ENCODE measurements around the gene XG. TPM values are rescaled to one million over a fixed set of nuclear protein-coding genes. Genes with fewer than 3 reads are reported as not detected.
"Not testable (repeated sequence)": the region's sequence is repeated elsewhere in the genome, so short reads cannot be mapped to it uniquely, and the experiment has no call there.

XG gene
- 1 to 10 TPM in 1 of 4 donors, not detected in 3; 1.1 TPM for total RNA-seq
- polyA plus RNA-seq: under 1 TPM in 1 of 3 donors, not detected in 2; 0.03 TPM

GRCh38 chrX:2751874-2752300 is at the start of gene XG:
Gene XG (plus strand): TSS chrX:2752040. CDS start chrX:2752275, 235 bp downstream.
- WGBS, 2 donors: 84% methylated on average over 11 of the region's 11 CpGs
- H3K9me3 ChIP-seq; H3K4me3 ChIP-seq; intact Hi-C loops (cut with DNase I); H3K27ac ChIP-seq; H3K36me3 ChIP-seq; DNase-seq; H3K4me1 ChIP-seq; H3K27me3 ChIP-seq: not testable (repeated sequence)

- H3K4me1 ChIP-seq: peaks cover 0 to 100% (median 95%) of the 10 kb centered on the region in 4 donors
- H3K9me3 ChIP-seq: no peaks in the 10 kb centered on the region
- peak overlapping the region; percentile 38 to 97 (median 67) for H3K27ac ChIP-seq
- H3K36me3 ChIP-seq: peaks cover 0 to 4% (median 0%) of the 10 kb centered on the region in 4 donors
- intact Hi-C loops (cut with DNase I): loop anchor here (5.0 kb wide), 1 partner anchor 63 kb away; no protein-coding TSS in a partner anchor
- TF ChIP-seq CTCF (IDR thresholded peaks at IDR 0.05) (peak in 3 of 4 experiments; percentile 25 to 47 (median 40)), EP300 (IDR thresholded peaks at IDR 0.05) (peak in 3 of 4 donors; percentile 12 to 76 (median 61)), POLR2A (IDR thresholded peaks at IDR 0.05) (no peak), POLR2AphosphoS5 (IDR thresholded peaks at IDR 0.05) (peak in 3 of 4 donors; percentile 60 to 74 (median 68))
- DNase-seq: no peak
- WGBS, 2 donors: 17 to 44% methylated on average over 14 of the region's 14 CpGs
- H3K4me3 ChIP-seq: peak overlapping the region in 2 of 4 donors; percentile 0 to 23
- H3K27me3 ChIP-seq: no peaks in the 10 kb centered on the region
Measured at GRCh38 chrX:2703991-2704369, 47.9 kb upstream of the XG start.

- DNase-seq: no peak
- Histone ChIP-seq H3K4me3 (peak overlapping the region in 1 of 4 donors; percentile 23), H3K27ac (peak overlapping the region; percentile 38 to 97 (median 67)), H3K4me1 (peaks cover 0 to 100% (median 98%) of the 10 kb centered on the region in 4 donors), H3K27me3 (no peaks in the 10 kb centered on the region), H3K36me3 (peaks cover 0 to 3% (median 0%) of the 10 kb centered on the region in 4 donors), H3K9me3 (no peaks in the 10 kb centered on the region)
- WGBS, 2 donors: 70 to 78% methylated on average over 18 of the region's 18 CpGs
- intact Hi-C loops (cut with DNase I): loop anchor here (5.0 kb wide), 1 partner anchor 107 kb away; no protein-coding TSS in a partner anchor
- TF ChIP-seq POLR2AphosphoS5 (IDR thresholded peaks at IDR 0.05): peak in 3 of 4 donors; percentile 65 to 88 (median 86)
- no peak for TF ChIP-seq POLR2A (IDR thresholded peaks at IDR 0.05)
- no peak for TF ChIP-seq CTCF (IDR thresholded peaks at IDR 0.05)
- TF ChIP-seq EP300 (IDR thresholded peaks at IDR 0.05): peak; percentile 2 to 96 (median 73)
Measured at GRCh38 chrX:2705046-2705832, 46.6 kb upstream of the XG start.

GRCh38 chrX:2707334-2707760 is 44.5 kb upstream of the XG start:
- Histone ChIP-seq H3K27ac (peak overlapping the region; percentile 46 to 97 (median 51)), H3K4me3 (no peak overlapping the region), H3K27me3 (no peaks in the 10 kb centered on the region), H3K36me3 (peaks cover 0 to 9% (median 2%) of the 10 kb centered on the region in 4 donors), H3K9me3 (no peaks in the 10 kb centered on the region), H3K4me1 (peaks cover 0 to 97% (median 92%) of the 10 kb centered on the region in 4 donors)
- intact Hi-C loops (cut with DNase I): loop anchor here (5.0 kb wide), 1 partner anchor 105 kb away; no protein-coding TSS in a partner anchor
- DNase-seq: peak; percentile 76
- 19 to 53% methylated on average over 12 of the region's 12 CpGs for WGBS, 2 donors
- peak in 2 of 4 donors; percentile 69 to 77 for TF ChIP-seq EP300 (IDR thresholded peaks at IDR 0.05)
- TF ChIP-seq CTCF (IDR thresholded peaks at IDR 0.05): no peak
- TF ChIP-seq POLR2AphosphoS5 (IDR thresholded peaks at IDR 0.05): peak in 3 of 4 donors; percentile 55 to 77 (median 65)

GRCh38 chrX:2708021-2708420 is 43.8 kb upstream of the XG start:
- H3K4me1 ChIP-seq: peaks cover 0 to 97% (median 88%) of the 10 kb centered on the region in 4 donors
- DNase-seq: no peak
- H3K27me3 ChIP-seq: no peaks in the 10 kb centered on the region
- 64 to 72% methylated on average over 6 of the region's 6 CpGs for WGBS, 2 donors
- TF ChIP-seq CTCF (IDR thresholded peaks at IDR 0.05) (no peak), POLR2AphosphoS5 (IDR thresholded peaks at IDR 0.05) (no peak), POLR2A (IDR thresholded peaks at IDR 0.05) (no peak), EP300 (IDR thresholded peaks at IDR 0.05) (no peak)
- peak overlapping the region; percentile 32 to 97 (median 50) for H3K27ac ChIP-seq
- peaks cover 0 to 16% (median 2%) of the 10 kb centered on the region in 4 donors for H3K36me3 ChIP-seq
- no peaks in the 10 kb centered on the region for H3K9me3 ChIP-seq
- H3K4me3 ChIP-seq: no peak overlapping the region
- intact Hi-C loops (cut with DNase I): loop anchor here (5.0 kb wide), 1 partner anchor 104 kb away; no protein-coding TSS in a partner anchor
